Activated naive CD8-positive, alpha-beta T cell treated with anti-CD3 and anti-CD28 coated beads, Interleukin-2, amount 50 U/mL, for 24 hours (primary cell): Measurements from ENCODE around the gene ZNF503.
A peak's percentile ranks its signal among the peaks of the same experiment; 100 is the strongest.

Experiments
- ATAC-seq: fragments of 150-1000 bp; cut with Tn5 transposase; one replicate; pipeline ENCODE4 v1.10.0; 2021
- DNase-seq: peaks from one replicate; pipeline ENCODE4 v3.0.0; 2021
- H3K27ac Mint-ChIP-seq: one replicate; pipeline ENCODE4 v1.8.0; 2021; ENCODE audit warnings: mild to moderate bottlenecking, mixed read lengths
- H3K27me3 Mint-ChIP-seq: one replicate; pipeline ENCODE4 v1.8.0; 2021; ENCODE audit warnings: mixed read lengths
- H3K36me3 Mint-ChIP-seq: one replicate; pipeline ENCODE4 v1.8.0; 2021; ENCODE audit warnings: low read depth, mixed read lengths
- H3K4me1 Mint-ChIP-seq: one replicate; pipeline ENCODE4 v1.8.0; 2021; ENCODE audit warnings: mixed read lengths
- H3K4me3 Mint-ChIP-seq: one replicate; pipeline ENCODE4 v1.8.0; 2021; ENCODE audit warnings: mild to moderate bottlenecking, moderate library complexity, mixed read lengths
- H3K9me3 Mint-ChIP-seq: one replicate; pipeline ENCODE4 v1.8.0; 2021; ENCODE audit warnings: mixed read lengths

ZNF503 gene

GRCh38 chr10:75404815-75405597 lies 3.4 kb upstream of the ZNF503 start:
- Mint-ChIP-seq H3K27me3 (peaks cover 73% of the 10 kb centered on the region), H3K27ac (no peak overlapping the region), H3K4me1 (peaks cover 39% of the 10 kb centered on the region), H3K9me3 (no peaks in the 10 kb centered on the region), H3K4me3 (no peak overlapping the region), H3K36me3 (no peaks in the 10 kb centered on the region)
- ATAC-seq (no peak), DNase-seq (no peak)

GRCh38 chr10:75403939-75404814 lies 2.6 kb upstream of the ZNF503 start:
- Mint-ChIP-seq H3K27me3 (peaks cover 67% of the 10 kb centered on the region), H3K4me1 (peaks cover 36% of the 10 kb centered on the region), H3K4me3 (no peak overlapping the region), H3K27ac (no peak overlapping the region), H3K36me3 (no peaks in the 10 kb centered on the region), H3K9me3 (no peaks in the 10 kb centered on the region)
- no peak for ATAC-seq
- DNase-seq: no peak

GRCh38 chr10:75403144-75403938 lies 1.8 kb upstream of the ZNF503 start:
- DNase-seq (no peak), ATAC-seq (no peak)
- H3K27me3 Mint-ChIP-seq: peaks cover 67% of the 10 kb centered on the region
- H3K4me3 Mint-ChIP-seq: peak overlapping the region; percentile 78
- H3K36me3 Mint-ChIP-seq: no peaks in the 10 kb centered on the region
- H3K9me3 Mint-ChIP-seq: no peaks in the 10 kb centered on the region
- peaks cover 32% of the 10 kb centered on the region for H3K4me1 Mint-ChIP-seq
- no peak overlapping the region for H3K27ac Mint-ChIP-seq

GRCh38 chr10:75402486-75403143 lies 1.1 kb upstream of the ZNF503 start:
- no peak for ATAC-seq
- Mint-ChIP-seq H3K9me3 (no peaks in the 10 kb centered on the region), H3K36me3 (no peaks in the 10 kb centered on the region), H3K27ac (no peak overlapping the region), H3K4me3 (peak overlapping the region; percentile 78), H3K4me1 (peaks cover 31% of the 10 kb centered on the region), H3K27me3 (peaks cover 69% of the 10 kb centered on the region)
- no peak for DNase-seq

GRCh38 chr10:75400771-75401568 lies 594 bp downstream of the ZNF503 start:
- DNase-seq: peak; percentile 25

GRCh38 chr10:75400163-75400770 lies 1.3 kb downstream of the ZNF503 start:
- peaks cover 26% of the 10 kb centered on the region for H3K4me1 Mint-ChIP-seq
- DNase-seq (no peak), ATAC-seq (no peak)
- no peak overlapping the region for H3K27ac Mint-ChIP-seq
- peak overlapping the region; percentile 72 for H3K4me3 Mint-ChIP-seq
- H3K9me3 Mint-ChIP-seq: no peaks in the 10 kb centered on the region
- H3K36me3 Mint-ChIP-seq: no peaks in the 10 kb centered on the region
- peaks cover 57% of the 10 kb centered on the region for H3K27me3 Mint-ChIP-seq

More at GRCh38 chr10:75400771-75401568, 594 bp downstream of the ZNF503 start:
- Mint-ChIP-seq H3K27ac (no peak overlapping the region), H3K36me3 (no peaks in the 10 kb centered on the region), H3K27me3 (peaks cover 58% of the 10 kb centered on the region), H3K9me3 (no peaks in the 10 kb centered on the region), H3K4me3 (peak overlapping the region; percentile 72), H3K4me1 (peaks cover 23% of the 10 kb centered on the region)
- peak; percentile 22 for ATAC-seq

- Mint-ChIP-seq H3K36me3 (no peaks in the 10 kb centered on the region), H3K27ac (no peak overlapping the region), H3K4me3 (peak overlapping the region; percentile 72), H3K9me3 (no peaks in the 10 kb centered on the region), H3K27me3 (peaks cover 59% of the 10 kb centered on the region), H3K4me1 (peaks cover 29% of the 10 kb centered on the region)
- ATAC-seq: no peak
- peak; percentile 53 for DNase-seq
Observed at GRCh38 chr10:75399461-75400162, 2.0 kb downstream of the ZNF503 start.

GRCh38 chr10:75398692-75399460 lies 2.7 kb downstream of the ZNF503 start:
- Mint-ChIP-seq H3K4me1 (peaks cover 26% of the 10 kb centered on the region), H3K9me3 (no peaks in the 10 kb centered on the region), H3K27ac (no peak overlapping the region), H3K36me3 (no peaks in the 10 kb centered on the region), H3K27me3 (peaks cover 60% of the 10 kb centered on the region), H3K4me3 (no peak overlapping the region)
- DNase-seq (no peak), ATAC-seq (no peak)

GRCh38 chr10:75398200-75398691 lies 3.3 kb downstream of the ZNF503 start:
- H3K4me1 Mint-ChIP-seq: peaks cover 22% of the 10 kb centered on the region
- no peak for ATAC-seq
- no peaks in the 10 kb centered on the region for H3K36me3 Mint-ChIP-seq
- H3K27me3 Mint-ChIP-seq: peaks cover 59% of the 10 kb centered on the region
- DNase-seq: no peak
- no peak overlapping the region for H3K27ac Mint-ChIP-seq
- H3K9me3 Mint-ChIP-seq: no peaks in the 10 kb centered on the region
- H3K4me3 Mint-ChIP-seq: no peak overlapping the region

GRCh38 chr10:75397496-75398199 lies 3.9 kb downstream of the ZNF503 start:
- peaks cover 56% of the 10 kb centered on the region for H3K27me3 Mint-ChIP-seq
- H3K4me1 Mint-ChIP-seq: peaks cover 16% of the 10 kb centered on the region
- ATAC-seq (no peak), DNase-seq (no peak)
- no peak overlapping the region for H3K27ac Mint-ChIP-seq
- H3K4me3 Mint-ChIP-seq: no peak overlapping the region
- no peaks in the 10 kb centered on the region for H3K9me3 Mint-ChIP-seq
- no peaks in the 10 kb centered on the region for H3K36me3 Mint-ChIP-seq

GRCh38 chr10:75396631-75397495 lies 4.7 kb downstream of the ZNF503 start:
- no peaks in the 10 kb centered on the region for H3K9me3 Mint-ChIP-seq
- no peak overlapping the region for H3K4me3 Mint-ChIP-seq
- H3K27me3 Mint-ChIP-seq: peaks cover 57% of the 10 kb centered on the region
- H3K4me1 Mint-ChIP-seq: peaks cover 12% of the 10 kb centered on the region
- H3K27ac Mint-ChIP-seq: no peak overlapping the region
- no peaks in the 10 kb centered on the region for H3K36me3 Mint-ChIP-seq
- no peak for ATAC-seq
- DNase-seq: no peak
